Measurements from ENCODE around the gene FAM200C.

DNA sequence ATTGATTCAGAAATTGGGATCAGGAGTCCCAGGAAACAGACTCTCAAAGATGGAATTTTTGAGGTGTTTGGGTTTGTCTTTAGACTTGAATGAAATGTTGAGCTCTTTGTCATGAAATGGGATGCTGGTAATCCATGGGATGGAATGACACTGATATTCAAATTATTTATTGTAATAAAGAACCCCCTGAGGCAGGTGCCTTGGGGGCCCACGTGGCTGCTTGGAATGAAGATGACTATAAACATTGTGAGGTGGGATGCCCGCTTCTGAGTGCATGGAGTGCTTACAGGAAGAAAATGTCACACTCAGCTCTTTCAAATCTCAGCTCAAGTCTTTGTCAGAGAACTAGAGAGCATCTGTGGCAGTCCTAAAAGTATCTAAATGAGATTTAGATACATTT is 19.8 kb downstream of the FAM200C start:
- TF ChIP-seq CTBP1 (IDR thresholded peaks at IDR 0.05; ENCODE audit: borderline replicate concordance) (no peak), SP1 (IDR thresholded peaks at IDR 0.05) (no peak), FOXA1 (IDR thresholded peaks at IDR 0.05) (no peak), FOXK2 (IDR thresholded peaks at IDR 0.05) (no peak), NFRKB (IDR thresholded peaks at IDR 0.05) (no peak), ELF4 (IDR thresholded peaks at IDR 0.05) (no peak), FOXM1 (IDR thresholded peaks at IDR 0.05; ENCODE audit: borderline replicate concordance) (no peak), BHLHE40 (IDR thresholded peaks at IDR 0.05; ENCODE audit: borderline replicate concordance) (no peak)
- TF ChIP-seq, protein P1, sequence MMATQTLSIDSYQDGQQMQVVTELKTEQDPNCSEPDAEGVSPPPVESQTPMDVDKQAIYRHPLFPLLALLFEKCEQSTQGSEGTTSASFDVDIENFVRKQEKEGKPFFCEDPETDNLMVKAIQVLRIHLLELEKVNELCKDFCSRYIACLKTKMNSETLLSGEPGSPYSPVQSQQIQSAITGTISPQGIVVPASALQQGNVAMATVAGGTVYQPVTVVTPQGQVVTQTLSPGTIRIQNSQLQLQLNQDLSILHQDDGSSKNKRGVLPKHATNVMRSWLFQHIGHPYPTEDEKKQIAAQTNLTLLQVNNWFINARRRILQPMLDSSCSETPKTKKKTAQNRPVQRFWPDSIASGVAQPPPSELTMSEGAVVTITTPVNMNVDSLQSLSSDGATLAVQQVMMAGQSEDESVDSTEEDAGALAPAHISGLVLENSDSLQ (IDR thresholded peaks at IDR 0.05): no peak
